Measurements from ENCODE around the gene MYO5C.

DNA sequence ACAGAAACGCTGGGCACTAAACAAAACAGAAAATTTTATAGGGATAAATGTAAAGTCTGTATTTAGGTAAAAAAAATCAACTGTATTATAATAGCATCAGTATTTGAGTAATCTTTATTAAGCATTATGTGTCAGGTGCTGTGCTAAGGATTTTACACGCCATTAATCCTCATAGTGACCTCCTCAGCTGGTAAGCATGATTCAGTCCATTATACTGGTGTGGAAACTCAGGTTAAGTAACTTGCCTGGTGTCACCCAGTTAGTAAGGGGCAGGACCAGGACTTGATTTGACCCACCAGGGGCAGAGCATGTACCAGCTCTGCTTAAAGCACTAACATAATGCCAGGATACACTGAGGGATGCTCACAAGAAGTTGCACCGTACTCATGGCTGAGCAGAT is 4.8 kb downstream of the MYO5C start:
- no peak for TF ChIP-seq CTCF (IDR thresholded peaks at IDR 0.05; ENCODE audit: low read depth, low read length)
- no peak for TF ChIP-seq POLR2A (IDR thresholded peaks at IDR 0.05; ENCODE audit: extremely low read depth, insufficient read length)
- TF ChIP-seq MAX (IDR thresholded peaks at IDR 0.05; ENCODE audit: low read depth, low read length) = no peak

All from NB4 (cell line).